Stimulated activated CD4-positive, alpha-beta T cell treated with anti-CD3 and anti-CD28 coated beads, Interleukin-2, amount 100 ng/mL, for 48 hours (primary cell): ENCODE measurements around the gene ART5.
A peak's percentile ranks its signal among the peaks of the same experiment; 100 is the strongest.
"Not testable (repeated sequence)": the region's sequence is repeated elsewhere in the genome, so short reads cannot be mapped to it uniquely, and the experiment has no call there.

Experiments used
- DNase-seq, 2 donors: peaks; one replicate each; pipeline ENCODE4 v3.0.0-alpha.2; 2020

ART5 gene

GRCh38 chr11:3615998-3616397 lies 25.8 kb downstream of the ART5 start:
- DNase-seq: no peak

GRCh38 chr11:3614742-3615171 lies 27.0 kb downstream of the ART5 start:
- peak; percentile 50 to 52 for DNase-seq

DNA sequence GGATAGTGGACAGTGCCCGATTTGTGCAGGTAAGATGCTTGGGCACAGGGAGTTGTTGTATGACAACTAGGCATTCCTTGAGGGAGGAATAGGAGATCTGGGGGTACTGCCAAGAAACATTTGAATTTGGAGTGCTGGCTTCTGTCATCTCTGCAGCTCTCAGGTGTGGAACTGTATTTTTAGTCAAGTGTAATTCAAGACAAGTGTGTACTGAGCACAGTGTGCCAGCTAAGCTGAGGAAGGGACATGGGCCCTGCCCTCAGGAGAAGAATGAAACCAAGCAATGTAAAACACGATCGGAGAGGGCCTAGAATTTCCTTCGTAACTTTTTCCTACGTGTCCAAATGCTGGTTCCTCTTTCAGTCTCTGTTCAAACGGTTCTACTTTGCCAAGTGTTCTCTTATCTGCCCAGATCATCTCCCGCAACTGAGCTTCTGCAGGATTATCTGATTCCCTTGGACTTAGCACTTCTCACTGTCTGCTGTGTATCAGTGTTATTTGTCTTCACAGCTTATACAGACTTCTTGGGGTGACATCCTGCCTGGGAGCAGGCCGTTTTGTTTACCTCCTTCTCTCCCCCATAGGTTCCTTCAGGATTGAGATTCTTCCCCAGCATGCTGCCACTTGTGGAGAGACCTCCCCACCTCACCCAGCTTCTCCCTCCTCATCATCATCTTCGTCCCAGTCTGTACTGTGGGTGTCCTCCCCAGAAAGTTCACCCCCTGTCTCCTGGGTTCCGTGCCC lies 27.6 kb downstream of the ART5 start:
- DNase-seq: no peak

DNA sequence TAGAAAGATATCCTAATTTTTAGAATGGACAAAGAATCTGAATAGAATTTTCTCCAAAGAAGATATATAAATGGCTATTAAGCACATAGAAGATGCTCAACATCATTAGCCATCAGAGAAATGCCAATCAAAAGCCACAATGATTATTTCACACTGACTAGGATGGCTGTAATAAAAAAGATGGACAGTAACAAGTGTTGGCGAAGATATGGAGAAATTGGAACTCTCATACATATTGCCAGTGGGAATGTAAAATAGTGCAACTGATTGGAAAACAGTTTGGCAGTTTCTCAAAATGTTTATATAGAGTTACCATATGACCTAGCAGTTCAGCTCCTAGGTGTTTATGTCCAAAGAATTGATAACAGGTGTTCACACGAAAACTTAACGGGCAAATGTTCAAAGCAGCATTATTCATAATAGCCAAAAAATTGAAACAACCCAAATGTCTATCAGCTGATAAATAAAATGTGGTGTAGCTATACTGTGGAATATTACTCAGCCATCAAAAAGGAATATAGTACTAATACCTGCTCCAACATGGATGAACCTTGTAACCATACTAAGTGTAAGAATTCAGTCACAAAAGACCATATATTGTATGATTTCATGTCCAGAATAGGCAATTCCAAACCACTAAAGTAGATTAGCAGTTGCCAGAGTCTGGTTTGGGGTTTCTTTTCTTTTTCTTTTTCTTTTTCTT lies 29.7 kb downstream of the ART5 start:
- DNase-seq: no peak

DNA sequence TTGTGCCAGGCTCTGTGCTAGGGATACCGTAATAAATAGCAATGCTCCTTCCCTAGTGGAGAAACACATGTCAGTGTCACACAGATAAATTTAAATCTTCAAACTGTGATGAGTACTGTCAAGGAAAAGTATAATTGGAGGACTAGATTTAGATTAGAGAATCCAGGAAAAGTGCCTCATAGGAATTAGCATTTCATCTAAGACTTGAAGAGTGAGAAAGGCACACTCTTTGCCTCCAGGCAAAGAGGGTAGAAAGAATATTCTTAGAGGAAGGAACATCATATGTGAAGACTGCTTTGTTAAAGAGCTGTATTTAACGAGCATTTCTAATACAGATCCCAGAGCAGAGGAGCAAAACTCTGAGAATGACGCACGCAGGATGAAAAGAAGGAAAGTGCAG lies 30.9 kb downstream of the ART5 start:
- DNase-seq: no peak

DNA sequence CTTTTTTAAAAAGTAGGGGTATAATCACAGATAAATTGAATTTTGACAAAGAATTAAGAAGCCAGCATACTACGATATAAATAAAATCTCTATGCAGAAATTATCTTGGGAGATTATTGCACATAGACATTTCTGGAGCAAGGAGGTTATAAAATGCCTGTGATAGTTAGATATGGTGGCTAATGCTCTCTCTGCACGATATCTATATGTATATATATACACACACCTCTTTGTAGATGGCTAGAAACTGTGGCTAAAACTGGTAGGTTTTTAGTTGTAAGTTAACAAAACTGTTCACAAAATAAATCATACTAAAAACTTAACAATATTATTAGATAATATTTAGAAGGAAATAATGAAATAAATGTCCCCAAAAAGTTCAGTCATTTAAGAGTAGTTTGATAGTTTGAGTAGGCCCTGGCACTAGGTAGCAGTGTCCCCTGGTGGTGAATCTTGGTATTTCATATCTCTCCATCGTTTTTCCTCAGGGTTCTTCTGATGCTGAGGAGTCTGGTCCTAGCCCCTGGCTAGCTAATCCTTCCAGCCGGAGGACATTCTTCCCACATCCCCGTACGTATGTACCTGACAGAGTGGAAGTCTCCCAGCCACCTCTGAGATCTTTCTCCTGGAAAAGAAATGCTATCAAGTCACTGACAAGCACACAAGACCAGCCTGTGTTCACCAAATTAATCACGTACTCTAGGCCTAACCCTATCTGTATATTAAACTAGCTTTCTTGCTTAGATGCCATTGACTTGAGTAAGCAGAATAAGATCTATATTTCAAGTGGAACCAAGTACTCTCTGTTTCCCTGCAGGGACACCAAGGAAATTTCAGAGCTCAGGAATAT lies 32.2 kb downstream of the ART5 start:
- peak; percentile 24 to 51 for DNase-seq

GRCh38 chr11:3605771-3606203 lies 36.0 kb downstream of the ART5 start:
- DNase-seq: no peak

DNA sequence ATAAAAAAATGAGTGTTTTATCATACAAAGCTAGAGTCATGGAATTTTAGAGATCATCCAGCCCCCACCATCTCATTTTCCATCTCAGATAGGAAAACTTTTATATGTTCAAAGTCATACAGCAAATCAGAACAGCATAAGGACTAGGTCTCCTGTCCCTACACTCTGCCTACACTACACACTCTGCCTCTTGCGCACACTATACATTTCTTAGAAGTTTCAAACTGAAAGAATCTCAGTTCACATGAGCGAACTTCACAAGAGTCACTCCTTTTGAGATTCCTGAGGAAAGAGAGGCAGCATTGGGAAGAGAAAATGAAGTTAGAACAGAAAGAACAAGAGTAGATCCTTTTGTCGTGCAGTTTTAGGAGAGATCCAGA lies 36.5 kb downstream of the ART5 start:
- DNase-seq: no peak

GRCh38 chr11:3604167-3604566 lies 37.6 kb downstream of the ART5 start:
- DNase-seq: no peak

DNA sequence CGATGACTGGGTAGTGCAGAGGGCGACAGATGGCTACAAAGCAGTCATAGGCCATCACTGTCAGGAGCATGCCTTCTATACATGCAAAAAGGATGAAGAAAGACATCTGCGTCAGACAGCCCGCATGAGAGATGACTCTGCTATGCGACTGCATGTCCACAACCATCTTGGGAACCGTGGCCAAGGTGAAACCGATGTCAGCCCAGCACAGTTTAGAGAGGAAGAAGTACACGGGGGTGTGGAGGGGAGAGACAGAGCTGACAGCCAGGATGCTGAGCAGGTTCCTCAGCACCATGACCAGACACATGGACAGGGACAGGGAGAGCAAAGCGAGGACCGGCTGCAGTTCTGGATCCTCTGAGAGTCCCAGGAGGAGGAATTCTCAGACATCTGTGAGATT lies 41.6 kb downstream of the ART5 start:
- DNase-seq: not testable (repeated sequence)

- not testable (repeated sequence) for DNase-seq
Measured at GRCh38 chr11:3597743-3598142, 44.0 kb downstream of the ART5 start.

- DNase-seq: not testable (repeated sequence)
Measured at GRCh38 chr11:3591326-3591725, 50.5 kb downstream of the ART5 start.

DNA sequence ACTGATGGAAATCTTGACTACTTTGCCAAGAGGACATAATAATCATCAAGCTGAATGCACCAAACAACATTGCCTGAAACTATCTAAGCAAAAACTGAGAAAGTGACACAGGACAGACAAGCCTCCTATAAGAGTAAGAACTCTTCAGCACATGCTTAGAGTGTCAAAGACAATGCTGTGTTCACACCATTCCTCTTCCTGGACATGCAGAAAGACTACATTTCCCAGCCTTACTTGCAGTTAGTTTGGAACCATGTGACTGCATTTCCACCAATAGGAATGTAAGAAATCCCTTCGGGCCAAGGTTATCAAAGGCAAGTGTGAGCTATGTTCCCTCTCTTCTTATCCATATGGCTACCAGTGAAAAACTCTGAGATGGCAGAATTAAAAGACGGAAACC lies 51.6 kb downstream of the ART5 start:
- DNase-seq: not testable (repeated sequence)

GRCh38 chr11:3588776-3589175 lies 53.0 kb downstream of the ART5 start:
- DNase-seq: not testable (repeated sequence)
